ENCODE data around the gene PFN2.
"Not testable (repeated sequence)": the region's sequence is repeated elsewhere in the genome, so short reads cannot be mapped to it uniquely, and the experiment has no call there.

The PFN2 gene

GRCh38 chr3:149999421-149999820, 28.7 kb upstream of the PFN2 start:
- WGBS (ENCODE audit: insufficient coverage): 96% methylated on average over 3 of the region's 4 CpGs

GRCh38 chr3:149998946-149999345, 28.3 kb upstream of the PFN2 start:
- H3K9me3 ChIP-seq (ENCODE audit: control extremely low read depth in 1 of 5, control insufficient read depth in 4 of 5, insufficient read depth in 2 of 5, low read depth in 1 of 5, low read length in 4 of 5): peaks cover 0 to 12% (median 5%) of the 10 kb centered on the region in 5 experiments
- H3K4me3 ChIP-seq (ENCODE audit: control insufficient read depth in 1 of 7, extremely low read depth in 1 of 7, insufficient read depth in 4 of 7, low read depth in 2 of 7, low read length in 6 of 7): no peak overlapping the region
- H3K27ac ChIP-seq (ENCODE audit: insufficient read depth in 1 of 2, low read depth in 1 of 2, low read length in 2 of 2, poor library complexity in 1 of 2, severe bottlenecking in 2 of 2): no peak overlapping the region
- CTCF ChIA-PET: interaction anchor here (1.9 kb wide), 1 partner anchor 12 kb away, joined by 4 read pairs; no protein-coding TSS in a partner anchor
- no CpG with 5 or more reads among the region's 1 CpG for WGBS (ENCODE audit: insufficient coverage)
- H3K27me3 ChIP-seq (replicated peaks in 2 of 5; ENCODE audit: control insufficient read depth in 4 of 5, insufficient read depth in 5 of 5, low read length in 4 of 5): no peaks in the 10 kb centered on the region
- POLR2A ChIA-PET: no interaction called here
- no peaks in the 10 kb centered on the region for H3K36me3 ChIP-seq (ENCODE audit: control insufficient read depth in 4 of 4, insufficient read depth in 4 of 4, low read length in 3 of 4)
- no peak for DNase-seq
- no peaks in the 10 kb centered on the region for H3K4me1 ChIP-seq (ENCODE audit: control extremely low read depth in 1 of 4, control insufficient read depth in 4 of 4, insufficient read depth in 4 of 4, low read length in 3 of 4)

More at GRCh38 chr3:149999421-149999820, 28.7 kb upstream of the PFN2 start:
- ChIA-PET POLR2A (no interaction called here), CTCF (interaction anchor here (1.9 kb wide), 1 partner anchor 12 kb away, joined by 4 read pairs; no protein-coding TSS in a partner anchor)
- H3K27me3 ChIP-seq (replicated peaks in 2 of 5; ENCODE audit: control insufficient read depth in 4 of 5, insufficient read depth in 5 of 5, low read length in 4 of 5): no peaks in the 10 kb centered on the region
- H3K9me3 ChIP-seq (ENCODE audit: control extremely low read depth in 1 of 5, control insufficient read depth in 4 of 5, insufficient read depth in 2 of 5, low read depth in 1 of 5, low read length in 4 of 5): peaks cover 0 to 12% (median 5%) of the 10 kb centered on the region in 5 experiments
- no peaks in the 10 kb centered on the region for H3K36me3 ChIP-seq (ENCODE audit: control insufficient read depth in 4 of 4, insufficient read depth in 4 of 4, low read length in 3 of 4)
- H3K4me1 ChIP-seq (ENCODE audit: control extremely low read depth in 1 of 4, control insufficient read depth in 4 of 4, insufficient read depth in 4 of 4, low read length in 3 of 4): no peaks in the 10 kb centered on the region
- no peak for DNase-seq
- no peak overlapping the region for H3K27ac ChIP-seq (ENCODE audit: insufficient read depth in 1 of 2, low read depth in 1 of 2, low read length in 2 of 2, poor library complexity in 1 of 2, severe bottlenecking in 2 of 2)
- H3K4me3 ChIP-seq (ENCODE audit: control insufficient read depth in 1 of 7, extremely low read depth in 1 of 7, insufficient read depth in 4 of 7, low read depth in 2 of 7, low read length in 6 of 7): no peak overlapping the region

- no peak overlapping the region for H3K4me3 ChIP-seq (ENCODE audit: control insufficient read depth in 1 of 7, extremely low read depth in 1 of 7, insufficient read depth in 4 of 7, low read depth in 2 of 7, low read length in 6 of 7)
- no peak for DNase-seq
- H3K27me3 ChIP-seq (replicated peaks in 2 of 5; ENCODE audit: control insufficient read depth in 4 of 5, insufficient read depth in 5 of 5, low read length in 4 of 5): no peaks in the 10 kb centered on the region
Observed at GRCh38 chr3:149992416-149993058, 21.8 kb upstream of the PFN2 start.

GRCh38 chr3:149990423-149990948, 19.8 kb upstream of the PFN2 start:
- no peak overlapping the region for H3K27ac ChIP-seq (ENCODE audit: insufficient read depth in 1 of 2, low read depth in 1 of 2, low read length in 2 of 2, poor library complexity in 1 of 2, severe bottlenecking in 2 of 2)
- ChIA-PET CTCF (no interaction called here), POLR2A (interaction anchor here (0.6 kb wide), 1 partner anchor 316 kb away, joined by 5 read pairs; no protein-coding TSS in a partner anchor)
- no peak overlapping the region for H3K4me3 ChIP-seq (ENCODE audit: control insufficient read depth in 1 of 7, extremely low read depth in 1 of 7, insufficient read depth in 4 of 7, low read depth in 2 of 7, low read length in 6 of 7)
- peaks cover 0 to 20% (median 6%) of the 10 kb centered on the region in 5 experiments for H3K9me3 ChIP-seq (ENCODE audit: control extremely low read depth in 1 of 5, control insufficient read depth in 4 of 5, insufficient read depth in 2 of 5, low read depth in 1 of 5, low read length in 4 of 5)
- no peaks in the 10 kb centered on the region for H3K36me3 ChIP-seq (ENCODE audit: control insufficient read depth in 4 of 4, insufficient read depth in 4 of 4, low read length in 3 of 4)
- WGBS (ENCODE audit: insufficient coverage): no CpG with 5 or more reads among the region's 1 CpG
- no peak for DNase-seq
- no peaks in the 10 kb centered on the region for H3K4me1 ChIP-seq (ENCODE audit: control extremely low read depth in 1 of 4, control insufficient read depth in 4 of 4, insufficient read depth in 4 of 4, low read length in 3 of 4)
- H3K27me3 ChIP-seq (replicated peaks in 2 of 5; ENCODE audit: control insufficient read depth in 4 of 5, insufficient read depth in 5 of 5, low read length in 4 of 5): no peaks in the 10 kb centered on the region

More at GRCh38 chr3:149992416-149993058, 21.8 kb upstream of the PFN2 start:
- no CpG with 5 or more reads among the region's 4 CpGs for WGBS (ENCODE audit: insufficient coverage)
- no peaks in the 10 kb centered on the region for H3K4me1 ChIP-seq (ENCODE audit: control extremely low read depth in 1 of 4, control insufficient read depth in 4 of 4, insufficient read depth in 4 of 4, low read length in 3 of 4)
- peaks cover 0 to 22% (median 6%) of the 10 kb centered on the region in 5 experiments for H3K9me3 ChIP-seq (ENCODE audit: control extremely low read depth in 1 of 5, control insufficient read depth in 4 of 5, insufficient read depth in 2 of 5, low read depth in 1 of 5, low read length in 4 of 5)
- H3K27ac ChIP-seq (ENCODE audit: insufficient read depth in 1 of 2, low read depth in 1 of 2, low read length in 2 of 2, poor library complexity in 1 of 2, severe bottlenecking in 2 of 2): no peak overlapping the region
- CTCF ChIA-PET: no interaction called here
- no peaks in the 10 kb centered on the region for H3K36me3 ChIP-seq (ENCODE audit: control insufficient read depth in 4 of 4, insufficient read depth in 4 of 4, low read length in 3 of 4)
- POLR2A ChIA-PET: no interaction called here

GRCh38 chr3:149989307-149989706, 18.6 kb upstream of the PFN2 start:
- Histone ChIP-seq H3K4me1 (ENCODE audit: control extremely low read depth in 1 of 4, control insufficient read depth in 4 of 4, insufficient read depth in 4 of 4, low read length in 3 of 4) (no peaks in the 10 kb centered on the region), H3K27me3 (replicated peaks in 2 of 5; ENCODE audit: control insufficient read depth in 4 of 5, insufficient read depth in 5 of 5, low read length in 4 of 5) (no peaks in the 10 kb centered on the region), H3K4me3 (ENCODE audit: control insufficient read depth in 1 of 7, extremely low read depth in 1 of 7, insufficient read depth in 4 of 7, low read depth in 2 of 7, low read length in 6 of 7) (no peak overlapping the region), H3K36me3 (ENCODE audit: control insufficient read depth in 4 of 4, insufficient read depth in 4 of 4, low read length in 3 of 4) (no peaks in the 10 kb centered on the region), H3K9me3 (ENCODE audit: control extremely low read depth in 1 of 5, control insufficient read depth in 4 of 5, insufficient read depth in 2 of 5, low read depth in 1 of 5, low read length in 4 of 5) (peaks cover 0 to 10% (median 0%) of the 10 kb centered on the region in 5 experiments), H3K27ac (ENCODE audit: insufficient read depth in 1 of 2, low read depth in 1 of 2, low read length in 2 of 2, poor library complexity in 1 of 2, severe bottlenecking in 2 of 2) (no peak overlapping the region)
- WGBS (ENCODE audit: insufficient coverage): 100% methylated on average over 1 of the region's 2 CpGs
- no peak for DNase-seq
- POLR2A ChIA-PET: no interaction called here
- CTCF ChIA-PET: no interaction called here

GRCh38 chr3:149983628-149984027, 12.9 kb upstream of the PFN2 start:
- Histone ChIP-seq H3K27ac (ENCODE audit: insufficient read depth in 1 of 2, low read depth in 1 of 2, low read length in 2 of 2, poor library complexity in 1 of 2, severe bottlenecking in 2 of 2) (no peak overlapping the region), H3K4me1 (ENCODE audit: control extremely low read depth in 1 of 4, control insufficient read depth in 4 of 4, insufficient read depth in 4 of 4, low read length in 3 of 4) (no peaks in the 10 kb centered on the region), H3K27me3 (replicated peaks in 2 of 5; ENCODE audit: control insufficient read depth in 4 of 5, insufficient read depth in 5 of 5, low read length in 4 of 5) (no peaks in the 10 kb centered on the region), H3K9me3 (ENCODE audit: control extremely low read depth in 1 of 5, control insufficient read depth in 4 of 5, insufficient read depth in 2 of 5, low read depth in 1 of 5, low read length in 4 of 5) (peaks cover 0 to 6% (median 3%) of the 10 kb centered on the region in 5 experiments), H3K4me3 (ENCODE audit: control insufficient read depth in 1 of 7, extremely low read depth in 1 of 7, insufficient read depth in 4 of 7, low read depth in 2 of 7, low read length in 6 of 7) (no peak overlapping the region), H3K36me3 (ENCODE audit: control insufficient read depth in 4 of 4, insufficient read depth in 4 of 4, low read length in 3 of 4) (no peaks in the 10 kb centered on the region)
- ChIA-PET POLR2A (no interaction called here), CTCF (interaction anchor here (0.6 kb wide), 1 partner anchor 517 kb away, joined by 3 read pairs; no protein-coding TSS in a partner anchor)
- DNase-seq: no peak
- WGBS (ENCODE audit: insufficient coverage): 95% methylated on average over 4 of the region's 4 CpGs

- POLR2A ChIA-PET; DNase-seq; H3K27ac ChIP-seq (ENCODE audit: insufficient read depth in 1 of 2, low read depth in 1 of 2, low read length in 2 of 2, poor library complexity in 1 of 2, severe bottlenecking in 2 of 2); H3K4me1 ChIP-seq (ENCODE audit: control extremely low read depth in 1 of 4, control insufficient read depth in 4 of 4, insufficient read depth in 4 of 4, low read length in 3 of 4); H3K27me3 ChIP-seq (replicated peaks in 2 of 5; ENCODE audit: control insufficient read depth in 4 of 5, insufficient read depth in 5 of 5, low read length in 4 of 5); H3K4me3 ChIP-seq (ENCODE audit: control insufficient read depth in 1 of 7, extremely low read depth in 1 of 7, insufficient read depth in 4 of 7, low read depth in 2 of 7, low read length in 6 of 7); H3K9me3 ChIP-seq (ENCODE audit: control extremely low read depth in 1 of 5, control insufficient read depth in 4 of 5, insufficient read depth in 2 of 5, low read depth in 1 of 5, low read length in 4 of 5); H3K36me3 ChIP-seq (ENCODE audit: control insufficient read depth in 4 of 4, insufficient read depth in 4 of 4, low read length in 3 of 4); CTCF ChIA-PET: not testable (repeated sequence)
- 96% methylated on average over 17 of the region's 32 CpGs for WGBS (ENCODE audit: insufficient coverage)
Observed at GRCh38 chr3:149983053-149983452, 12.4 kb upstream of the PFN2 start.
